ENCODE results near the gene TM6SF1.

GRCh38 chr15:83164111-83164770 is 56.8 kb downstream of the TM6SF1 start:
- TF ChIP-seq POLR2A (IDR thresholded peaks at IDR 0.05), result no peak
- TF ChIP-seq, protein P1, sequence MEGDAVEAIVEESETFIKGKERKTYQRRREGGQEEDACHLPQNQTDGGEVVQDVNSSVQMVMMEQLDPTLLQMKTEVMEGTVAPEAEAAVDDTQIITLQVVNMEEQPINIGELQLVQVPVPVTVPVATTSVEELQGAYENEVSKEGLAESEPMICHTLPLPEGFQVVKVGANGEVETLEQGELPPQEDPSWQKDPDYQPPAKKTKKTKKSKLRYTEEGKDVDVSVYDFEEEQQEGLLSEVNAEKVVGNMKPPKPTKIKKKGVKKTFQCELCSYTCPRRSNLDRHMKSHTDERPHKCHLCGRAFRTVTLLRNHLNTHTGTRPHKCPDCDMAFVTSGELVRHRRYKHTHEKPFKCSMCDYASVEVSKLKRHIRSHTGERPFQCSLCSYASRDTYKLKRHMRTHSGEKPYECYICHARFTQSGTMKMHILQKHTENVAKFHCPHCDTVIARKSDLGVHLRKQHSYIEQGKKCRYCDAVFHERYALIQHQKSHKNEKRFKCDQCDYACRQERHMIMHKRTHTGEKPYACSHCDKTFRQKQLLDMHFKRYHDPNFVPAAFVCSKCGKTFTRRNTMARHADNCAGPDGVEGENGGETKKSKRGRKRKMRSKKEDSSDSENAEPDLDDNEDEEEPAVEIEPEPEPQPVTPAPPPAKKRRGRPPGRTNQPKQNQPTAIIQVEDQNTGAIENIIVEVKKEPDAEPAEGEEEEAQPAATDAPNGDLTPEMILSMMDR (IDR thresholded peaks at IDR 0.05 in 4 of 5, conservative IDR thresholded peaks at IDR 0.05 in 1 of 5), result no peak

Measured in gastrocnemius medialis (tissue), 4 donors.